Endothelial cell of umbilical vein (primary cell): Measurements from ENCODE around the gene ABHD5. TPM values are rescaled to one million over a fixed set of nuclear protein-coding genes. Genes with fewer than 3 reads are reported as not detected.

ENCODE experiments used
- BruUV-seq: library from RNA; stranded (reverse); fragments of 400-500 nt; replicated peaks from 2 replicates; lab custom pipeline; 2021; lab: Mats Ljungman, UMichigan
- CTCF ChIA-PET: fragments of 300-600, 350-600 bp; sonication (Branson Sonifier 250); formaldehyde crosslinking; loops from one replicate; lab custom pipeline; 2021; ENCODE audit warnings: antibody characterized with exemption, inconsistent platforms; lab: Charles Lee
- POLR2A ChIA-PET: fragments of 300-600, 350-600 bp; sonication (Branson Sonifier 250); formaldehyde crosslinking; loops from one replicate; lab custom pipeline; 2021; ENCODE audit warnings: antibody characterized with exemption, inconsistent platforms; lab: Charles Lee
- DNase-seq: peaks from one replicate; pipeline ENCODE4 v3.0.0-alpha.2; 2011; ENCODE audit warnings: low read depth, low spot score
- FAIRE-seq: peaks from 2 replicates; lab custom pipeline; 2011; peaks lifted over from hg19 to GRCh38; lab: Jason Lieb, UNC
- H2AFZ ChIP-seq: 2 replicates; pipeline ENCODE4 v1.6.0; 2012; ENCODE audit warnings: low read depth, low read length, control low read depth, inconsistent platforms
- H3K27ac ChIP-seq: 2 replicates; pipeline ENCODE4 v1.5.1; 2011; ENCODE audit warnings: low read depth, mild to moderate bottlenecking, control low read depth, low read length, moderate library complexity; ENCODE audit not compliant: insufficient read depth
- H3K27me3 ChIP-seq, 2 experiments: 2 replicates each; pipeline versions ENCODE4 v1.6.0 to v1.6.1; 2011; ENCODE audit warnings: low read length in 2 of 2, mixed read lengths in 1 of 2; ENCODE audit not compliant: control insufficient read depth in 2 of 2, insufficient read depth in 2 of 2
- H3K36me3 ChIP-seq, 2 experiments: 2 replicates in 1 of 2; 3 replicates in 1 of 2; pipeline ENCODE4 v1.5.1; 2011; ENCODE audit warnings: low read length in 2 of 2, mild to moderate bottlenecking in 1 of 2, moderate library complexity in 1 of 2; ENCODE audit not compliant: control insufficient read depth in 2 of 2, insufficient read depth in 2 of 2; ENCODE audit errors: extremely low read depth in 1 of 2
- H3K4me1 ChIP-seq: 3 replicates; pipeline ENCODE4 v1.5.1; 2011; ENCODE audit warnings: mild to moderate bottlenecking, low read length; ENCODE audit not compliant: control insufficient read depth, insufficient read depth; ENCODE audit errors: extremely low read depth
- H3K4me2 ChIP-seq: 2 replicates; pipeline ENCODE4 v1.6.1; 2011; ENCODE audit warnings: low read length, control low read depth, mixed read lengths; ENCODE audit not compliant: insufficient read depth
- H3K4me3 ChIP-seq, 3 experiments: fragments of 200-600 bp in 1 of 3; sonication (generic), shearing (Covaris generic) in 1 of 3; replicated peaks in 1 of 3; 2 replicates each; pipeline ENCODE4 v1.5.1; 2011 to 2016; ENCODE audit warnings: control low read depth in 3 of 3, low read length in 3 of 3, mild to moderate bottlenecking in 2 of 3, inconsistent platforms in 1 of 3, low read depth in 1 of 3, moderate library complexity in 1 of 3; ENCODE audit not compliant: insufficient read depth in 1 of 3
- H3K79me2 ChIP-seq: 2 replicates; pipeline ENCODE4 v1.6.0; 2012; ENCODE audit warnings: low read length, inconsistent platforms; ENCODE audit not compliant: control insufficient read depth, insufficient read depth
- H3K9ac ChIP-seq: replicated peaks from 2 replicates; pipeline ENCODE3; 2011; ENCODE audit warnings: low read length, control low read depth; ENCODE audit not compliant: insufficient read depth; ENCODE audit errors: extremely low read depth
- H3K9me1 ChIP-seq: replicated peaks from 3 replicates; pipeline ENCODE4 v1.6.0; 2011; ENCODE audit warnings: mild to moderate bottlenecking, low read length; ENCODE audit not compliant: control insufficient read depth, insufficient read depth; ENCODE audit errors: extremely low read depth
- H3K9me3 ChIP-seq: replicated peaks from 2 replicates; pipeline ENCODE4 v1.5.1; 2012; ENCODE audit warnings: low read length, inconsistent platforms; ENCODE audit not compliant: control insufficient read depth, insufficient read depth
- H4K20me1 ChIP-seq: replicated peaks from 2 replicates; pipeline ENCODE3; 2011; ENCODE audit warnings: mild to moderate bottlenecking, low read length; ENCODE audit not compliant: control insufficient read depth, insufficient read depth; ENCODE audit errors: extremely low read depth
- CTCF ChIP-seq, 2 donors: IDR thresholded peaks; 1 replicate in 1 of 2; 2 replicates in 1 of 2; pipeline ENCODE4 v1.5.1; 2011; ENCODE audit warnings: low read length in 2 of 2, mild to moderate bottlenecking in 2 of 2, moderate library complexity in 2 of 2, control low read depth in 1 of 2, inconsistent platforms in 1 of 2, low read depth in 1 of 2; ENCODE audit not compliant: insufficient read depth in 1 of 2; ENCODE audit errors: extremely low read depth in 1 of 2
- EZH2 ChIP-seq: IDR thresholded peaks from 2 replicates; pipeline ENCODE4 v1.6.1; 2012; ENCODE audit warnings: borderline replicate concordance, low read depth, mild to moderate bottlenecking, moderate library complexity, low read length, inconsistent platforms; ENCODE audit not compliant: severe bottlenecking
- FOS ChIP-seq: IDR thresholded peaks from 2 replicates; pipeline ENCODE4 v1.6.1; 2011; ENCODE audit warnings: mild to moderate bottlenecking, low read length, moderate library complexity, borderline replicate concordance; ENCODE audit not compliant: insufficient read depth
- GATA2 ChIP-seq: IDR thresholded peaks from 2 replicates; pipeline ENCODE4 v1.7.0; 2011; ENCODE audit warnings: low read depth, mild to moderate bottlenecking, moderate library complexity, mixed read lengths, low read length; ENCODE audit not compliant: insufficient read length, insufficient read depth
- JUN ChIP-seq: IDR thresholded peaks from 2 replicates; pipeline ENCODE4 v1.6.1; 2011; ENCODE audit warnings: borderline replicate concordance, low read depth; ENCODE audit not compliant: insufficient read length, insufficient read depth
- MAX ChIP-seq: IDR thresholded peaks from 2 replicates; pipeline ENCODE4 v1.6.1; 2011; ENCODE audit not compliant: insufficient read depth, insufficient read length
- MYC ChIP-seq: IDR thresholded peaks from one replicate; pipeline ENCODE4 v1.6.1; 2011; ENCODE audit warnings: mild to moderate bottlenecking, low read depth, low read length
- POLR2A ChIP-seq: IDR thresholded peaks from 2 replicates; pipeline ENCODE4 v1.6.1; 2012; ENCODE audit warnings: low read depth, mild to moderate bottlenecking, control low read depth, low read length
- POLR2AphosphoS5 ChIP-seq: IDR thresholded peaks from 2 replicates; pipeline ENCODE4 v1.6.1; 2012; ENCODE audit warnings: low read depth, mild to moderate bottlenecking, control low read depth, low read length, moderate library complexity; ENCODE audit not compliant: insufficient read depth
- dilution Hi-C: fragments of 300-500 bp; cut with MboI; formaldehyde crosslinking; loops from one replicate; pipeline ENCODE4 v1.15.0; 2019; ENCODE audit warnings: low sequenced_read_pairs; ENCODE audit not compliant: extremely low pct_ligation_motif_present
- intact Hi-C: fragments of 100-400 bp; cut with micrococcal nuclease; formaldehyde crosslinking; loops from one replicate; pipeline ENCODE4 v1.10.0; 2022
- polyA plus RNA-seq, 4 experiments: library from polyadenylated mRNA; depleted of rRNA in 3 of 4; stranded (reverse) in 3 of 4; unstranded in 1 of 4; fragments of >200 nt; gene quantifications; 2 replicates each; pipeline versions ENCODE4 v1.2.1 to v1.2.3, GENCODE V29; 2011 to 2012; ENCODE audit warnings: missing spikeins in 1 of 4
- total RNA-seq: library from RNA; stranded (reverse); gene quantifications from 2 replicates; pipeline ENCODE4 v1.2.3, GENCODE V29; 2021

The ABHD5 gene
- total and polyA plus RNA-seq, 2 donors (not counting 3 experiments of a cell fraction or from before 2014, with no cell fraction given) = 10.0 to 21.2 TPM

- Histone ChIP-seq H3K4me3 (no peak overlapping the region), H3K9ac (no peak overlapping the region), H3K9me3 (no peaks in the 10 kb centered on the region), H2AFZ (no peak overlapping the region), H3K27me3 (peaks cover 0 to 4% of the 10 kb centered on the region in 2 experiments), H3K79me2 (no peaks in the 10 kb centered on the region), H3K4me1 (no peaks in the 10 kb centered on the region), H3K9me1 (no peaks in the 10 kb centered on the region), H3K4me2 (no peak overlapping the region), H3K36me3 (no peaks in the 10 kb centered on the region), H3K27ac (no peak overlapping the region), H4K20me1 (no peaks in the 10 kb centered on the region)
- FAIRE-seq = no peak
- TF ChIP-seq CTCF (IDR thresholded peaks at IDR 0.05; ENCODE audit: extremely low read depth in 1 of 2, insufficient read depth in 1 of 2, low read depth in 1 of 2, low read length in 2 of 2) (no peak), POLR2A (no peak), FOS (no peak), MYC (no peak), MAX (no peak)
- CTCF ChIA-PET = no interaction called here
- no peak for DNase-seq
- no TSS peak for BruUV-seq
- dilution Hi-C loops (no loop called here), intact Hi-C loops (no loop called here)
- POLR2A ChIA-PET = no interaction called here
Measured at GRCh38 chr3:43779850-43780249, 89.1 kb downstream of the ABHD5 start.

- dilution Hi-C loops = no loop called here
- POLR2A ChIA-PET = no interaction called here
- H3K27me3 ChIP-seq = peaks cover 4 to 9% of the 10 kb centered on the region in 2 experiments
- no peaks in the 10 kb centered on the region for H3K9me1 ChIP-seq
- H3K9me3 ChIP-seq = no peaks in the 10 kb centered on the region
- TF ChIP-seq MAX (no peak), POLR2AphosphoS5 (no peak), EZH2 (no peak), JUN (no peak), CTCF (IDR thresholded peaks at IDR 0.05; ENCODE audit: extremely low read depth in 1 of 2, insufficient read depth in 1 of 2, low read depth in 1 of 2, low read length in 2 of 2) (no peak), MYC (no peak), GATA2 (no peak), POLR2A (no peak), FOS (no peak)
- no peak overlapping the region for H3K4me3 ChIP-seq
- H3K27ac ChIP-seq = no peak overlapping the region
- no peak overlapping the region for H3K9ac ChIP-seq
- H3K79me2 ChIP-seq = no peaks in the 10 kb centered on the region
- H3K4me1 ChIP-seq = no peaks in the 10 kb centered on the region
- no peaks in the 10 kb centered on the region for H3K36me3 ChIP-seq
- no peak for DNase-seq
- FAIRE-seq = no peak
- H4K20me1 ChIP-seq = no peaks in the 10 kb centered on the region
- no TSS peak for BruUV-seq
- intact Hi-C loops = no loop called here
- CTCF ChIA-PET = no interaction called here
- H2AFZ ChIP-seq = no peak overlapping the region
- no peak overlapping the region for H3K4me2 ChIP-seq
Measured at GRCh38 chr3:43782541-43782940, 91.8 kb downstream of the ABHD5 start.
